ENCODE data around the gene MPPED2.

MPPED2 gene

DNA sequence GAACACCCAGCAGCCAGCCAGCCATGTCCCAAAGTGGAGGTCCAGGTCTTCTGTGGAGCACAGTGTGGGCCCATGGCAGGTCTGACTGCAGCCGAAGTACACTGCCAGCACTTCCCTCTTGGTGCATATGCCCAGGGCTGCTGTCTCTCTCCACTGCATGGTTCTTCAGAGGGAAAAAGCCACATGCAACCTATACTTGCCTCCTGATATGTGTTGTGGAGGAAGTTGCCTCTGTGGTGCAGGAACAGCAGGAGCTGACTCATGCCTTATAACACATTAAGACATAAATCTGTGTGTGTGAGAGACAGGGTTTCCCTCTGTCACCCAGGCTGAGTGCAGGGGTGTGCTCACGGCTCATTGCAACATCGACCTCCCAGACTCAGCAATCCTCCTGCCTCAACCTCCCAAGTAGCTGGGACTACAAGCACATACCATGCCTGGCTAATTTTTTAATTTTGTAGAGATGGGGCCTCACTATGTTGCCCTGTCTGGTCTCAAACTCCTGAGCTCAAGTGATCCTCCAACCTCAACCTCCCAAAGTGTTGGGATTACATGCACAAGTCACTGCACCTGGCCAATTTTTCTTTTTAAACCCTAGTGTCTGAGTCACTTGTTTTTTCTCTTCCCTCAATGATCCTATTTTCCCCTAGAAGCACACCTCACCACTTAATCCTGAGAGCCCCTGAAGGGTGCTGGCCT is 98.8 kb downstream of the MPPED2 start:
- no peak for DNase-seq (ENCODE audit: low read depth, low spot score)

DNA sequence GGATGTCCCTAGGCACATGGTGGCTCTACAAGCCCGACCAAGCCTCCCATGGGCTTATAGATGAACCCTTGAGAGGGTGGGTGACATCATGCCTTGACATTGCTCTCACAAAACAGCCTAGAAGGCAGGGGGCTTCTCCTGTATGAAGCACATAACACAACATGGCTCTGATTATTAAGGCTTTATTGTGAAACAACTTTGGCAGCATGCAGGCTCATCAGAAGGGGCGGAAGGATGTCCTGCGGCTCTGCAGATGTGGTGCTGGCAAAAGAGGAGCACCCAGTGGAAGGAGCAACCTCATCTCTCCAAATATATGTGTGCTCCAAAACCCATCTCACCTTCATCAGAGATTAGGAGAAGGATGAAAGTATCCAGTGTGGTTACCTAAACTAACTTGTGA is 100.4 kb downstream of the MPPED2 start:
- no peak for DNase-seq (ENCODE audit: low read depth, low spot score)

DNA sequence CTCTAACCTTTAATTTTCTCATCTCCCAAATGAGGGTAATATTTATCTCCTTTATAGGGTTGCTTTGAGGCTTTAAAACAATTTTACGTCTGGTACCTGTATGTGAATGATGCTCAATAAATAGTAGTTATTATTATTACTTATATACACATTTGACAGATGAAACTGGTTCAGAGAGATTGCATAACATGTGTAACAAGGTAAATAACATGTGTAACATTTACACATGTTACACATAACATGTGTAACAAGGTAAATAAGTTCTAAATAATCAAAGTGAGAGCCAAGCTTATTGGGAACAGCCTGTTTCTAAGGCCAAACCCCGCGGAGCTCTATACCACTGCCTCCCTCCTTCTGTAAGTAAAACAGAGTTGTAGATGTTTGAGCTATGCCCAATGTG is 100.9 kb downstream of the MPPED2 start:
- DNase-seq (ENCODE audit: low read depth, low spot score) = no peak

DNA sequence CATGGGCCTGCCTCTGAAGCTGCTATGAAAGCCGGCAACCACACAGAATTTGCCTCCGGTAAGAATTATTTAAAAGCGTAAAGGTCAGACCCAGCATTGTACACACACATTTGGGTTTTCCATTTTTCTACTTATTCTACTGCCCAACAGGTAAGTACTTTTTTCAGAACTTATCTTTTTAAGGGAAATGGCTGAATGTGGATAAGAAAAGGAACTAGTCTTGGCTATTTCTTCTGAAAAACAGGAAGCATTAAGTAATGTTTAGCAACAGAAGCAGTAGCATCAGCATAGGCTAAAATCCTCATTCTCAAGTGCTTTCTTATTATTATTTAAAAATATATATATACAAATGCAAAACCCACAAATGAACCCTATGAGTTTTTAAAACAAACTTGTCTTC is 103.1 kb downstream of the MPPED2 start:
- DNase-seq (ENCODE audit: low read depth, low spot score) = no peak

DNA sequence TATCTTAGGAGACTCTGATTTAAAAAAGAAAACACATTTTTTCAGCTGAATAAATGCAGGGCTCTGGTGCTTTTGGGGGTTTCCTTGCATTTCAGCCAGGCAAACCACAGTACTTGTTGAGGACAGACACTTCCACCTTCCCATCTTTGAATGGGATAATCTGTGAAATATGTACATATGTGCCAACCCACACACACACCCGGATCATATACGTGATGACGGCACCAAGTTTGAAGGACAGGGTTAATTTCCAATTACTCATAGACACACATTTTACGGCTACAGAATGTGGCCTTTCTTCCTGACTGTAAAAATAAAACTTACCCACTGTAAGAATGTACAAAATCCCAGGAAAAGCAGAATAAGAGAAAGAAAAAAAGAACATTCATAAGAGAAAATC is 104.4 kb downstream of the MPPED2 start:
- no peak for DNase-seq (ENCODE audit: low read depth, low spot score)

DNA sequence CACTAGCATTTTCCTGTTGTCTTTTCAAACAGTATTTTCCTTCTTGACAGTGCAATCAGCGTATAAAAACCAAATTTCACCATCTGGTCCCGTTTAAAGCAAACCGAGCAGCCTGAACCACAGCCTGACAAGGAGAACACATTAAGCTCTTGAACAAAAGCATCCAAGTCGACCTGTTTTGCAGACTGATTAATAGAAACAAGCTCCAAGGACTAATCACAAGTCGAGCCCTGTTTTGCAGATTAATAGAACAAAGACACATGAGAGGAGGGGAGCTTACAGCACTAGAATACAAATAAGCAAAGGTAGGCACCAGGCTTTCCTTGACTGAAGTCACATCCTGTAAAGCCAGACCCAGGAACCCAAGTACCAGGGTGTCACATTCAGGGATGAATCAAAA is 104.8 kb downstream of the MPPED2 start:
- no peak for DNase-seq (ENCODE audit: low read depth, low spot score)

DNA sequence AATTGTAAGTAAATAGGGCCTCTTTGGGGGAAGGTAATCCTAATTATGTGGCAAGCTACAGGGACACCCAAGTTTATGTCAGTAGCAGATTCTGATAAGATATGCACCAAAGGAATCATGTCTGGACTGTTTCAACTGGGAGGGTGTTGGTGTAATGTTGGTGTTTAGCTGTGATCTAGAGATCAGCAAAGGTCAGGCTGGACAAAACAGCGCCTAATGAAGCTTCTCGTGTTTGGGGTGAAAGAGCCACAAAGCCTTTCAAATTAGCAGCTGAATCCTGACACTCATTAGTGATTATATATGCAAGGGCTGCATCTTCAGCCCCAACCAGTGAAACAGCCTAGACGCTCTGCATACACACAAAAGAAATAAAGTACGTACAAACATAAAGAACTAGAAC is 106.3 kb downstream of the MPPED2 start:
- no peak for DNase-seq (ENCODE audit: low read depth, low spot score)

DNA sequence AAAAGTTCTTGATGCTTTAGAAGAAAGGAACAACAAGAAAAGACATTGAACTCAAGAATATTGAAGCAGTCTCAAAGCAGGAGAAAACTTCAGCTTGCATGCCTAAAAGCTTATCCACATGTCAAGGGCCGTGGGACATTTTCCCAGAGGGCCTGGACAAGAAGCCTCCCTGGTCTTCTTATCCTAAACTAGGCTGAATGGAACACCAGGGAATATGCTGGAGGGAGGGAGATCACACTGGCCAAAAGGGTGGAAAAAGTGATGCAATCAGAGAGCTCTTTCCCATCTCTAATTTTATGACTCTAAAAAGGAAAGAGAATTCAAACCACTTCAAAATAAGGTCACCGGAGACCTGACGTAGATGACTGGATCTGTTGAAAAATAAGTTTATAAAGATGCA is 107.2 kb downstream of the MPPED2 start:
- DNase-seq (ENCODE audit: low read depth, low spot score) = no peak

DNA sequence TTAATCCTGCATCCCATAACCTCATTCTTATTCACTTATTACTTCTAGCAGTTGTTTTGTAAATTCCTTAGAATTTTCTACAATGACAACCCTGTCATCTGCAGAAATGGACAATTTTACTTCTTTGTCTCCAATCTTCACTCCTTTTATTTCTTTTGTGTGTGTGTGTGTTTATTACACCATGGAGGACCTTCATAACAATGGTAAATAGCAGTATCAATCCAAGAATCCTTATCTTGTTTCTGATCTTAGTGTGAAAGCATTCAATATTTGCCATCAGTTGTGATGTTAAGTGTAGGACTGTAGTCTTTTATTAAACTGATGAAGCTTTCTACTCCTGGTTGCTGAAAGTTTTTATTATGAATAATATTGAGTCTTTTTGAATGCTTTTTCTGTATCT is 109.1 kb downstream of the MPPED2 start:
- no peak for DNase-seq (ENCODE audit: low read depth, low spot score)

DNA sequence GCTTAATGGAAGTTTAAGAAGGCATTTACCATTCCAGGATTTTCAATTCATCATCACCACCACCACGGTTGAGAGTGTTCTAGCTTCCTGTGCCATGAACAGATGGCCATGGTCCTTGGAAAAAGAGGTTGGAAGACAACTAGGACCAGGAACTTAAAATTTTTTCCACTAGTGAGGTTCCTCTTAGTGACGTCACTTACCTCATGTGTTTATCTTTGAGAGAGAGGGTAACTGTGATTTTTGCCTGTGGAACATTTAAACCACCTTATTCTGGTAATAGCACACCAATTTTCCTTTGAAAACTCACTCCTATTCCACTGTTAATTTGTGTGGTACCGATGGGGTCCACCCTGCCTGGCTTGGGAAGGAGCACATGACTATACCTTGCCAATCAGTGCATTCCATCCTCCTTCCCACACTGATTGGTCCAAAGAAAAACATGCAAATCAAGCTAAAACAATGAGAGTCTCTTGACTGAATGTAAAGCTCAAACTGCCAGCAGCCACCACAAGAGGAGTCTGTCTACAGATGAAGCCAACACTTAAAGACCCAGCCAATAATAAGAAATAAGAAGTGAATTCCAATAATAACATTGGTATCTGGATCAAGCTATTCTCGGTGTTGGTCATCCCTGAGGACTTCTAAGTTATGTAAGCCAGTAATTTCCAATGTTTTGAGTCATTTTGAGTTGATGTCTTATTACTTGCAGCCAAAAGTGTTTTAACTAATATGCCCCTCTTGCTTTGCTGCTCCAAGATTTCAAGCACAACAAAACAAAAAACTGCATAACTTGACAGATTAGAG is 111.8 kb downstream of the MPPED2 start:
- DNase-seq (ENCODE audit: low read depth, low spot score) = no peak

DNA sequence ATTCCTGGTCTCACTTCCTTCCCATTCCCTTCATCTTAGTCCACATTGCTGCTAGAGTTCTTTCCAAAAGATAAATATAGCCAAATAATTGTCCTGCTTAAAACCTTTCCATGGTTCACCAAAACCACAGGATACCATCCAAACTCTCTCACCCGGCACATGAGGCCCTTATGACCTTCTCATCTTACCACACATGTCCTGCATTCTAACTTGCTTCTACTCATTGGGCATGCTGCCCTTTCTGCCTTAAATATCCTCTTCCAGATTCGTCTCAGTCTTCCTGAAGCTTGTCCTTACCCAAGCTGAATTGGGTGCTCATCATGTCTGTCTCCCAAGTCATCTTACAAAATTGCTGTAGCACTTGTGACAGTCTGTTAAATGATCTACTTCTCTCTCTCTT is 114.9 kb downstream of the MPPED2 start:
- no peak for DNase-seq (ENCODE audit: low read depth, low spot score)

DNA sequence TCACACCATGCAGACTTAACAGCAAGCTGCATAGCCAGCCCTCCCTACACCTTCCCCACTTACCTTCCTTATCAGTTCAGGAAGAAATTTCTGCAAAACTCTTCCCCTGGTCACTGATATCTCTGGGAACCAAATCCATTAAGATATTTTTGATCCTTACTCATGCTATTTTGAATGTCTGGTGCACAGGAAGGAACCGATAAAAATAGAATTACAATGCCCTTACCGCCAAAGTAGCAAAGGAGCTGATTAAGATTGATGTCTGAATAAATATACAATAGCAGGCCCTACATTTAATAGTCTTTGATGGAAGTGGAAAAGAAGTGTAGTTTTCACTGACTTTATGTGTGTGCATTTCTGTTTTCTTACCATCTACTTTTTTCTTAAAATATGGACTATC is 117.3 kb downstream of the MPPED2 start:
- DNase-seq (ENCODE audit: low read depth, low spot score) = no peak

DNA sequence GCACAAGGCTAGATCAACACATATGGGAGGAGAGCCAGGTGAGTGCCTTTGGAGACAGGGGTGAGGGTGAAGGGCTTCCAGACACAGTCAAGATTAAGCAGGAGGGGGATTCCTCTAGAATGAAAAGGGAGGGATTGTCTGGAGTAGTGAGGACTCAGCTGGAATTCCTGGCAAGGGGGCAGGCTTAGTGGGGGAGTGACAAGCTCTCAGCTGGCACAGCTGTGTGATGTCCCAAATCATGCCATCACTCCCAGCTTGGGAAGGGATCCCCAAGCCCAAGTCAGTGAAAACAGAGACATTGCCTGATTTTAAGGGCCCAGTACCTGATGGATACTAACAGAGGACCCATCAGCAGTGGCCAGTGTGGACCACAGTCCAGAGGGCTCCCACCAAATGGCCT is 119.0 kb downstream of the MPPED2 start:
- DNase-seq (ENCODE audit: low read depth, low spot score) = no peak

DNA sequence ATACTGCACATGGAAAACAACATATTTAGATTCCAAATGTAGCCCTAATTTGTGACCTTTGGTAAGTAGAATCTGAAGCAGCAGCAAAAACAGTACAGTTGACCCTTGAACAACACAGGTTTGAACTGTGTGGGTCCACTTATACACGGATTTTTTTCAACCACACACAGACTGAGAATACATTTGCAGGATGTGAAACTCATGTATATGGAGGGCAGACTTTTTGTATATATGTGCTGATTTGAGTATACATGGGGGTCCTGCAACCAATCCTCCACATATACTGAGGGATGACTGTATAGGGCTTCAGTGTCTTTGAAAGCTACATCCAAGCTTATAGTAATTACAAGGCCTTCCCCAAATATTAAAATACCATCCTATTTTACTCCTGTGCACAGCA is 120.5 kb downstream of the MPPED2 start:
- no peak for DNase-seq (ENCODE audit: low read depth, low spot score)

DNA sequence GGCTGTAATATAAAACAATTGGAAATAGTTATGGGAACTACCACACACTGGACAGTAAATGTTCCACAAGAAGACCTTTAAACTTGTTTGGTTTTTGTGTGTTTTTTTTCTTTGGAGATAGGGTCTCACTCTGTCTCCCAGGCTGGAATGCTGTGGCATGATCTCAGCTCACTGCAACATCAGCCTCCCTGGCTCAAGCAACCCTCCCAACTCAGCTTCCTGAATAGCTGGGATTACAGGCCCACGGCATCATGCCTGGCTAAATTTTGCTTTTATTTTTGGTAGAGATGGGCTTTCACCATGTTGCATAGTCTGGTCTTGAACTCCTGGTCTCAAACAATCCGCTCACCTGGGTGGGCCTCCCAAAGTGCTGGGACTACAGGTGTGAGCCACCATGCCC is 121.0 kb downstream of the MPPED2 start:
- no peak for DNase-seq (ENCODE audit: low read depth, low spot score)

DNA sequence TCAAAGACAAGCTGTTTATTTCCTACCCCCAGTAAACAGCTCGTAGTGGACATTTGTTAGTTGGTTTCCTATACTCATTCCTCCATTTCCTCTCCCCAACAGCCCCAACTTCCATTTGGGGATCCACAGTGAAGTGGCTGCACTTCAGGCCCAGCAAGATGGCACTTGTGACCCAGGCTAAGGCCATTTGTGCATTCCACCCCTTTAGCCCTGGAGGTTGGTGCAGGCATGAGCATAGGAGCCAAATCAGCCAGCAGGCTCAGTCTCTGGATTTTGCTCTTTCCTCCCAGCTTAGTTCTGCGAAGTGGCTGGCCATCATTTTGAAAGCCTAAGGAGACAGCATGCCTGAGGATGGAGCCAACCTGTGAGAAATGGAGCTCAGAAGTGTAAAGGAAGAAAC is 122.9 kb downstream of the MPPED2 start:
- no peak for DNase-seq (ENCODE audit: low read depth, low spot score)

DNA sequence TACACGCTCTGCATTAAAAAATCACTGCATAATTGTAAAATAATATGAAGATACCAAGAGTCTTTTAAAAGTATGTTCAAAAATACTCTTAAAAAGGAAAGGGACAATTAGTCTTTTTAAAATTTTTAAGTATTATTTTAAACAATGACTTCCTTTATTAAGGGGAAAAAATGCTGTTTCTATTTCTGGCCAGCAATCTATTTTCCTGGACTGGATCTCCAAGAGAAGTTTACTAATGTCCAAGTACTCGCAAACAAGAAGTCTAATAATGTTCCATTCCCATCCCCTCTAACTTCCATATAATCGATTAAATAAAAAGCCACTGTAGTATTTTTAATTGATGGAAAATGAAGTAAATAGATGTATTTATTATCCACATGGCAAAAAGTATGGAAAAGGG is 123.7 kb downstream of the MPPED2 start:
- no peak for DNase-seq (ENCODE audit: low read depth, low spot score)

DNA sequence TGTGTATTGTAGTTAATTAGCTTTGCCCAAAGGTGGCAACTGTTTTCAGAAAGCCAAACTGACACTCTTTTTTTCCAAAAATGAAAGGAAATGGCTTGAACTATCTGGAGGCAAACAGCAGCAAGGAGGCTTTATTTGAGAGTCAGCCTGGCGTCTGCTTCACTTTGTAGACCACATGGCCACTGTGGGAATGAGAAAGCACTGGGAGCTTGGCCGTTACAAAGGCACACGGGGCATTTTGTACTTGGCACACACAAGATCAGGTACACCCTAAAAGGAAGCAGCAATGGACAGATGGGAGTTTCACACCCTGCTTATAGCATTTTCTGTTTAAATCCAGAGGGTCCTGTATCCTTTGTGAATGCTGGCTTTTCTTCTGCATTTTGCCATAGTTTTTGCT is 126.3 kb downstream of the MPPED2 start:
- DNase-seq (ENCODE audit: low read depth, low spot score) = no peak

DNA sequence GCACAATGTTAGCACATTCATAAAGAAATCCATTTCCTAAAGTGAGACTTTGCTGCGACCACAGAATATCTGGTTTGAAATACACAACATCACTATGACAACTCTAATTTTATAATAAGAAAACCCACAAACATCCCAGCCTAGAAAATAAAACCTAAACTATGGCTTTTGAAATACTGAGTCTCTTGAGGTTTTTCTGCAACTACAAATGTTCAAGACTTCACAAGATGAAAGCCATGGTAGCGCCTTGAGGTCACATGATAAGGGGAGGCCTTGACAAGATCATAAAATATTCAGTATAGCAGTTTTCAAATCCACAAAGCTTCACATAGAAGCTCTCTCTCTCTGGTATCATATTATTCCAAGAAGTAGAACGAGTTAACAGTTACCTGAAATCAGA is 126.8 kb downstream of the MPPED2 start:
- no peak for DNase-seq (ENCODE audit: low read depth, low spot score)

DNA sequence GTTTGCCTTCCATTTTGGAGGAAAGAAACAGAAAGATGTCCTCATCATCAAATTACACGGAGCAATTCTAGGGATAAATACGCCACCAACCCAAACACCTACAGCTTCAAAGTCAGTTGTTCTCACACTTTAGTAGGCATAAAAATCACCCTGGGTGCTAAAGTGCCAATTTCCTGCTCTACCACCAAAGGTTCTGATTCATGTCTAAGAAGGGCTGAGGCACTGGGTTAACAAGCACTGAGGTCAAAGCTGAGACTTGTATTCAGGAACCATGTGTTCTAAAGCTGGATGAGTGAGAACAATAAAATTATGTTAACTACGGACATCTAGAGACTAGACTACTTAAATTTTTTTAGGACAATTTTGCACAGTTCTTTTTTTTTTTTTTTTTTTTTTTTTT is 127.6 kb downstream of the MPPED2 start:
- DNase-seq (ENCODE audit: low read depth, low spot score) = no peak

DNA sequence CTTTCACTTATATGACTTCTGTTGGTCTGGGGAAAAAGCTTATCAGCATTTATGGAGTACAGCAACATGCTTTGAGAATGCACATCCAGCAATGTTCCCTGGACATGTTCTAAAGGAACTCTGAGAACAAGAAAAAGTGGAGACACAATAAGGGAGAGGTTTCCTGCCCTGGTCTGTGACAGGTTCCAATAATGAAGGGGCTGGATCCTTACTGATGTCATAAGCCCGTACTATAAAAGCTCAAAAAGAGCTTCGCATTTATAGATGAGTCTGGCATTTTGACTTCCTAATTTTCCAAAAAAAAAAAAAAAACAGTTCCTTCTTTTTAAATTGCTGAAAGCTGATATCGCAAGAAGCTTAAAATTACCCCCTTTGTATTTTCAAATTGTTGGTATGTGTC is 129.1 kb downstream of the MPPED2 start:
- no peak for DNase-seq (ENCODE audit: low read depth, low spot score)

DNA sequence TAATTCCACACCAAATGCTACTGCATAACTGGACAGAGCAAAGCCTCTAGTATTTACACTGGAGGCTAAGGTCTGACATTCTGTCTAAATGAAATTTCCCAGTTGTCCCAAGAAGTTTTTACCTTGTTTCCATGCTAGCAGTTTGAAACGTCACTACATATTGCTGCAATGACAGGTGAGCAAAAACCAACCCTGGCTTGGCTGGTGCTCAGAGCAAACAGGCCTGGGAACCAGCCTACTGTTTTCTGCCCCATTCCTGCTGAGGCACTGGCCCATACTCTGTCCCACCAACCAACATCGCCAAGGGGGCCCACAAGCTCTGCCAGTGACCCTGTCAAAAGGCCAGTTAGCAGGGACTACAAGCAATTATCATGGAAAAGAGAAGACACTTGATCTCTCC is 131.1 kb downstream of the MPPED2 start:
- no peak for DNase-seq (ENCODE audit: low read depth, low spot score)

DNA sequence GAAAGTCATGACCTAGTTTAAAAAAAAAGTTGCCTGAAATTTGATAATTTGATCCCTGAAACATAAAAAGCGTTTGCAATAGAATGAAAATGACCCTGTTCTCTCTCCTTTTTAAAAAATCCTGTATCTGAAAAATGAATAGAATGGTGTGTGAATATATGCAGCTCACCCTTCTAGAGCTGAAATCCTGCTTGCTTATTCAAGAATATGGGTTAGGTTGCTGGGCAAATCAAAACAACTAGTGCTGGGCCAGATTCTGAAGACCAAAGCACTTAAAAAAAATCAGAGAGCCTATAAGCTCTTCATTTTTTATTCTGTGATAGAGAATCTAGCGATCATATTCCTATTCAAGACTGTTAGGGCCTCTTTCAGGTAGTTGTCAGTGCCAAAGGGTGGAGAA is 131.6 kb downstream of the MPPED2 start:
- DNase-seq (ENCODE audit: low read depth, low spot score) = no peak

DNA sequence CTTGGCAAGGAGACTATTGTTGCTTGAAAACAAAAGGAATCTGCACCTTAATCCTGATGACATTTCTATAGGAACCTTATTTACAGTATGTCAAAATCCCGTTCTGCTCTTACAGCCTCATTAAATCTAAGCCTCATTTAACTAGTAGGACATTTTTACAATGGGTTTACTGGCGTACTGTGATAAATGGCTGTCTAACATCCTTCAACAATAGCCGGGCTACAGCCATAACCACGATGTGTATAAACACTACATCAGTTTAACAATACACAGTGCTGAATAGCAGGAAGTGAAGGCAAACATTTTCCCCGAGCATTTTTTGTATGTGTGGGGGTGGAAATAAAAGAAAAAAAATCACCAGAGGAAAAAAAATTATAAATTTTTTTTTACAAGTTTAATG is 132.0 kb downstream of the MPPED2 start:
- DNase-seq (ENCODE audit: low read depth, low spot score) = no peak
